Measurements from ENCODE around the gene HLF.

HLF gene

DNA sequence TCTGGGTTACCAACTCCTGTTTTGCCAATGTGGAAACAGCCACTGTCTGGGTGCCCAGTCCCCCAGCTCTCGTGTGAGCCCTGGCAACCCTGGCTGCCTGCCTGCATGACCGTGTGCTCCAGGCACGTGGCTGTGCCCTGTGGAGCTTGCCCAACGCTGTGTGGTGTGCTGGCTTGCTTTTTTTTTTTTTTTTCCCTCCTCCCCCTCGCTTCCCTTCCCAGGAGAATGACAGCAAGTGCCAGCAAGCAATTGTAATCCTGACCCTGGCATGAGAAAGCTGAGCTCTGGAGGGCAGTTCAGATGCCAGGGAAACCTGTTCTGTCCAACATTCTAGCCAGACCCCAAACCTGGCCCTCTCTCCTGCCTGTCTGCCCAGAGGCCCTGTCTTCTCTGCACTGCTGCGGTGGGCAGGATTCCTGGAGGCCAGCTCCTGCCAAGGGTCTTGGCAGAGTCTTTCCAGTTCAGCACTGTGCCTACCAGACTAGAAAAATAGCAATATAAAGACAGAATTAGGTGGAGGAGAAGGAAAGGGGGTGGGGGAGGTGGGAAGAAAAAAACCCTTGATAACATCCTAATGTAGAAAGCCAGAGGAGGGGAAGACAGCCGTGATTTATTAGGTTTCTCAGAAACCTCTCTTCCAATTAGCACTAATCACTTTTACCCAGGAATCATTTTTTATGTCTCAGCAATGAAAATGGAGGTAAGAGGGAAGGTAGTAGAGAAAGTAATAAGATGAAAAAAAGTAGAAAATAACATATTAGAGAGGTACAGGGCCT lies 9.0 kb downstream of the HLF start:
- no peak for DNase-seq (ENCODE audit: low read depth)
- no peak for TF ChIP-seq CTCF (IDR thresholded peaks at IDR 0.05; ENCODE audit: control insufficient read depth, extremely low read depth, insufficient read depth)
- H3K4me3 ChIP-seq (ENCODE audit: low read depth, low read length), result no peak overlapping the region

GRCh38 chr17:55274355-55275255 lies 9.8 kb downstream of the HLF start:
- H3K4me3 ChIP-seq (ENCODE audit: low read depth, low read length), result no peak overlapping the region
- TF ChIP-seq CTCF (IDR thresholded peaks at IDR 0.05; ENCODE audit: control insufficient read depth, extremely low read depth, insufficient read depth), result no peak
- DNase-seq (ENCODE audit: low read depth), result no peak

GRCh38 chr17:55275894-55276804 lies 11.4 kb downstream of the HLF start:
- no peak for TF ChIP-seq CTCF (IDR thresholded peaks at IDR 0.05; ENCODE audit: control insufficient read depth, extremely low read depth, insufficient read depth)
- H3K4me3 ChIP-seq (ENCODE audit: low read depth, low read length), result no peak overlapping the region
- no peak for DNase-seq (ENCODE audit: low read depth)

DNA sequence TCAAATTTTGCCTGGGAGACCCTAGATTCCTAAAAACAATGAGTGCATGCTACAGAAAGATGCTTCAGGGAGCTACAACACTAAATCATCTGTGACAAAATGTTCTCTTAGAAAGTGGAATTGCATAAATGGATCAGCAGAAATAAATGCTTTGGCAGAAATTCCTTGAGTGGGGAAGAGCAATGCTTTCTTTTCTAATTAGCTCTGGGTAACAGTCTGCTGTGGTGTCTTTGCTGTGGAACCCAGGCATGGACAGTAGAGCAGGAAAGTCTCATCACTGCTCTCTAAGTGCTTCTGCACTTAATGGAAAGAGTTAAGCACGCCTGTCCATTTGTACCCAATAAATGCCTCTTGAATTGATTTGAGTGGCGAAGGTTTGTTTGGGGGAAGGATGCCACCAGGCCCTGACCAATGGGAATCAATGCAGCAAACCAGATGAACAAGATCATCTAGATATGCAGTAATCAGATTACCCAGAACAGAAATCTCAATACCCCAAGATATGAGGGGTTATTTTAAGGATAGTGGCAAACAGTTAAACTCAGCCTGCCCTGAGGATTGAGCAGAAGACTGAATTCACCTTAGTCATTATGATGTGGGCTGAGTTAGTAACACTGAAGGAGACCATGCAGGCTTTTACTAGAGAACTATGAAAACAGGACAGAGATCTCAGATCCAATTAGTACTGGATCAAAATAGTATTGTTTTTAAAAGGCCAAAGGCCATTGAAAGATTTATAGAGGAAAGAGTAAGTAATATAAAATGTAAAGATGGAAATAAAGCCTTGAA lies 13.6 kb downstream of the HLF start:
- no peak for DNase-seq (ENCODE audit: low read depth)
- TF ChIP-seq CTCF (IDR thresholded peaks at IDR 0.05; ENCODE audit: control insufficient read depth, extremely low read depth, insufficient read depth), result no peak
- H3K4me3 ChIP-seq (ENCODE audit: low read depth, low read length), result no peak overlapping the region

- DNase-seq (ENCODE audit: low read depth), result no peak
- TF ChIP-seq CTCF (IDR thresholded peaks at IDR 0.05; ENCODE audit: control insufficient read depth, extremely low read depth, insufficient read depth), result no peak
- H3K4me3 ChIP-seq (ENCODE audit: low read depth, low read length), result no peak overlapping the region
Observed at GRCh38 chr17:55279203-55279602, 14.4 kb downstream of the HLF start.

- H3K4me3 ChIP-seq (ENCODE audit: low read depth, low read length), result no peak overlapping the region
- no peak for DNase-seq (ENCODE audit: low read depth)
- TF ChIP-seq CTCF (IDR thresholded peaks at IDR 0.05; ENCODE audit: control insufficient read depth, extremely low read depth, insufficient read depth), result no peak
Observed at GRCh38 chr17:55279788-55280187, 15.0 kb downstream of the HLF start.
